ENCODE measurements around the gene NME7. TPM values are rescaled to one million over a fixed set of nuclear protein-coding genes. Genes with fewer than 3 reads are reported as not detected.

The NME7 gene
- total RNA-seq, 2 donors from 2014 or later: 4.1 to 4.8 TPM

DNA sequence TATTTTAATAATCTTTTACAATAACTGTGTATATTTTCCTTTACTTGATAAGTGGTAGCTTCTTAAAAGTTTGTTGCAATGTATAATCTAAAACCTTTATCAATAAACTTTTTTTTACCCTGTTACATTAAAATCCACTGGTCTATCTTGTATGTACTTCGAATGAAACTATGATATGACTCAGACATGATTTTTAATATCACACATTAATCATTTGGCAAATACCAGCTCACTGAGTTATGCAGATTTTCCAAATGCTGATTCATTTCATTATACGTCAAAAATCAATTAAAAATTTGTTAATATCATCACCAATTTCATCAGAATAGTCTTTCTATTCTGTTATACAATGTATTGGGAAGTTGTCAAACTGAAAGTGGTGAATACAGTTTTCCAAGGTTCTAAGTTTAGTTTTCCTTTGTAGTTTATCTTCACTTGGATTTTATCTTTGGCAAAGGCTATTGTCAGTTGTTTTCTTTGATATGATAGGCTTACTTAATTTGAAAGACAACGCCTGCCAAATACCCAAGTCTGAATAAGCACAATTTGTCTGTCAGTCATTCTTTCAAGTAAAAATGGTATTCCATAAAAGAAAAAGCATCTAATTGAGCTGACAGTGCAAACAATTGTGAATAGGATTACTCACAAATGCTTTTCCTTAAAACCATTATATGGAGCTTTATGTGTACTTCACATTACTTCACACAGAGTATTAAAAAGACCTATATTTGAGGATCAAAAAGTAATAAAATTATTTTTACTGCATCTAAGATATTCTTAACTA is 127.0 kb downstream of the NME7 start:
- intact Hi-C loops (cut with DNase I): no loop called here
- Histone ChIP-seq H3K9me3 (no peaks in the 10 kb centered on the region), H3K27me3 (no peaks in the 10 kb centered on the region), H3K9ac (ENCODE audit: low read depth in 2 of 2, low read length in 2 of 2) (no peak overlapping the region), H3K4me3 (no peak overlapping the region), H3K36me3 (no peaks in the 10 kb centered on the region), H3K27ac (no peak overlapping the region), H3K4me1 (no peaks in the 10 kb centered on the region)
- TF ChIP-seq, protein P1, sequence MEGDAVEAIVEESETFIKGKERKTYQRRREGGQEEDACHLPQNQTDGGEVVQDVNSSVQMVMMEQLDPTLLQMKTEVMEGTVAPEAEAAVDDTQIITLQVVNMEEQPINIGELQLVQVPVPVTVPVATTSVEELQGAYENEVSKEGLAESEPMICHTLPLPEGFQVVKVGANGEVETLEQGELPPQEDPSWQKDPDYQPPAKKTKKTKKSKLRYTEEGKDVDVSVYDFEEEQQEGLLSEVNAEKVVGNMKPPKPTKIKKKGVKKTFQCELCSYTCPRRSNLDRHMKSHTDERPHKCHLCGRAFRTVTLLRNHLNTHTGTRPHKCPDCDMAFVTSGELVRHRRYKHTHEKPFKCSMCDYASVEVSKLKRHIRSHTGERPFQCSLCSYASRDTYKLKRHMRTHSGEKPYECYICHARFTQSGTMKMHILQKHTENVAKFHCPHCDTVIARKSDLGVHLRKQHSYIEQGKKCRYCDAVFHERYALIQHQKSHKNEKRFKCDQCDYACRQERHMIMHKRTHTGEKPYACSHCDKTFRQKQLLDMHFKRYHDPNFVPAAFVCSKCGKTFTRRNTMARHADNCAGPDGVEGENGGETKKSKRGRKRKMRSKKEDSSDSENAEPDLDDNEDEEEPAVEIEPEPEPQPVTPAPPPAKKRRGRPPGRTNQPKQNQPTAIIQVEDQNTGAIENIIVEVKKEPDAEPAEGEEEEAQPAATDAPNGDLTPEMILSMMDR (IDR thresholded peaks at IDR 0.05): no peak
- DNase-seq: no peak

GRCh38 chr1:169236880-169237279 is 130.7 kb downstream of the NME7 start:
- no peaks in the 10 kb centered on the region for H3K9me3 ChIP-seq
- H3K4me1 ChIP-seq: no peaks in the 10 kb centered on the region

GRCh38 chr1:169236143-169236542 is 131.5 kb downstream of the NME7 start:
- H3K9ac ChIP-seq (ENCODE audit: low read depth in 2 of 2, low read length in 2 of 2): no peak overlapping the region
- TF ChIP-seq, protein P1 (IDR thresholded peaks at IDR 0.05): no peak
- no peak overlapping the region for H3K27ac ChIP-seq
- no peaks in the 10 kb centered on the region for H3K27me3 ChIP-seq
- no peaks in the 10 kb centered on the region for H3K36me3 ChIP-seq
- no peak for DNase-seq
- no peaks in the 10 kb centered on the region for H3K4me1 ChIP-seq
- no peaks in the 10 kb centered on the region for H3K9me3 ChIP-seq
- intact Hi-C loops (cut with DNase I): no loop called here
- H3K4me3 ChIP-seq: no peak overlapping the region

More at GRCh38 chr1:169236880-169237279, 130.7 kb downstream of the NME7 start:
- H3K27me3 ChIP-seq: no peaks in the 10 kb centered on the region
- H3K4me3 ChIP-seq: no peak overlapping the region
- no peaks in the 10 kb centered on the region for H3K36me3 ChIP-seq
- H3K9ac ChIP-seq (ENCODE audit: low read depth in 2 of 2, low read length in 2 of 2): no peak overlapping the region
- intact Hi-C loops (cut with DNase I): no loop called here
- DNase-seq: no peak
- no peak overlapping the region for H3K27ac ChIP-seq
- TF ChIP-seq, protein P1 (IDR thresholded peaks at IDR 0.05): no peak

DNA sequence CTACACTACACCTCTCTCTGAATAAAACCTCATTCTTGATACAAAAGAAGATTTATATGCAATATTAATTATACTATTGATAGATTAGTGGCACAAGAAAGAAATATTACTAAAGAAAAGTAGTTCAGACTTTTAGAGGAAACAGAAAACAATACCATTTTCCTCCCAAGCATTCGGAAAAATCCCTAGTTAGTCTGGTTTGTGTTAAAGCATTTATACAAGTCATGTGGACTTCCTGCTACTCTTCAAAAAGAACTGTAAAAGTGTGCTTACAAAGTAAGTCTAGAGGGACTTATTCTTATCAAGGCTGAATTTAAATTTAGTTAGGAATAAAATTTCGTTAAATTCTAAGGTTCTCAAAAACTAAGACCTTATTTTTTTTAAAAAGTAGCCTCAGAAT is 132.0 kb downstream of the NME7 start:
- no peaks in the 10 kb centered on the region for H3K36me3 ChIP-seq
- H3K27me3 ChIP-seq: no peaks in the 10 kb centered on the region
- no peak overlapping the region for H3K27ac ChIP-seq
- intact Hi-C loops (cut with DNase I): no loop called here
- no peak overlapping the region for H3K4me3 ChIP-seq
- H3K4me1 ChIP-seq: no peaks in the 10 kb centered on the region
- H3K9me3 ChIP-seq: no peaks in the 10 kb centered on the region
- H3K9ac ChIP-seq (ENCODE audit: low read depth in 2 of 2, low read length in 2 of 2): no peak overlapping the region
- no peak for DNase-seq
- TF ChIP-seq, protein P1 (IDR thresholded peaks at IDR 0.05): no peak

DNA sequence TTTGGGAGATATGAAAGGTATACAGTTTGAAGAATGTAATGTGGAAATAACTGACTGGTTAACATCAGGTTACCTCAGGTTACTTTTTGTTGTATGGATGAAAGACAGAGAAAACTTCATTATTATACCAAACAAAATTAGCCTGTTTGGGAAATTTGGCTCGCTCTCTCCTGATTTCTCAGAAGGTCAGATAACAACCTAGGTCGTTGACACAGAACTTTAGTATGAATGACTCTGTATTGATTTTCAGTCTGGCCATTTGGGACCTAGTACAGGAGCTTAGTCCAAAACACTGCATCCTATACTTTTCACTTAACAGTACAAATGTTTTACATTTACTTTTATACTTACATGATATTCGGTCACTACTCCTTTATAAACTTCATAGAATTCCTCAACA is 132.8 kb downstream of the NME7 start:
- H3K27ac ChIP-seq: no peak overlapping the region
- TF ChIP-seq, protein P1 (IDR thresholded peaks at IDR 0.05): no peak
- intact Hi-C loops (cut with DNase I): no loop called here
- no peak overlapping the region for H3K4me3 ChIP-seq
- no peak for DNase-seq
- no peak overlapping the region for H3K9ac ChIP-seq (ENCODE audit: low read depth in 2 of 2, low read length in 2 of 2)
- H3K9me3 ChIP-seq: no peaks in the 10 kb centered on the region
- H3K36me3 ChIP-seq: no peaks in the 10 kb centered on the region
- H3K27me3 ChIP-seq: no peaks in the 10 kb centered on the region
- H3K4me1 ChIP-seq: no peaks in the 10 kb centered on the region
